IPS-NIHi7 (cell line): ENCODE data around the gene AIFM3.

Experiments
- DNase-seq: peaks from one replicate; pipeline ENCODE4 v3.0.0; 2012; ENCODE audit warnings: mixed read lengths; ENCODE audit errors: extremely low spot score

Gene AIFM3

GRCh38 chr22:20975541-20976290, 8.7 kb downstream of the AIFM3 start:
- no peak for DNase-seq

- DNase-seq: no peak
Observed at GRCh38 chr22:20976291-20976877, 9.3 kb downstream of the AIFM3 start.

GRCh38 chr22:20977019-20977418, 10.0 kb downstream of the AIFM3 start:
- DNase-seq: no peak

GRCh38 chr22:20977516-20978170, 10.6 kb downstream of the AIFM3 start:
- DNase-seq: no peak

GRCh38 chr22:20978419-20978818, 11.4 kb downstream of the AIFM3 start:
- no peak for DNase-seq

GRCh38 chr22:20979243-20979809, 12.3 kb downstream of the AIFM3 start:
- DNase-seq: peak; percentile 97

GRCh38 chr22:20979940-20980453, 12.9 kb downstream of the AIFM3 start:
- DNase-seq: no peak

GRCh38 chr22:20980523-20980922, 13.5 kb downstream of the AIFM3 start:
- DNase-seq: no peak

- no peak for DNase-seq
Observed at GRCh38 chr22:20980938-20981722, 14.1 kb downstream of the AIFM3 start.

GRCh38 chr22:20981787-20982562, 14.9 kb downstream of the AIFM3 start, which contains the start of gene LZTR1:
LZTR1 (plus strand) TSS chr22:20982297; CDS start chr22:20982372, 75 bp downstream.
- DNase-seq: peak; percentile 84

GRCh38 chr22:20982563-20982882, 15.5 kb downstream of the AIFM3 start:
- no peak for DNase-seq

GRCh38 chr22:20983081-20983771, 16.2 kb downstream of the AIFM3 start:
- no peak for DNase-seq

- no peak for DNase-seq
Observed at GRCh38 chr22:20985720-20986119, 18.7 kb downstream of the AIFM3 start.

- DNase-seq: no peak
Observed at GRCh38 chr22:20986365-20986764, 19.3 kb downstream of the AIFM3 start.

GRCh38 chr22:20987375-20987774, 20.3 kb downstream of the AIFM3 start:
- DNase-seq: no peak

GRCh38 chr22:20988573-20989322, 21.7 kb downstream of the AIFM3 start:
- DNase-seq: no peak

GRCh38 chr22:20989323-20990138, 22.5 kb downstream of the AIFM3 start:
- no peak for DNase-seq
